Ureter (tissue), 1 donor: Measurements from ENCODE around the gene SLC17A2. TPM values are rescaled to one million over a fixed set of nuclear protein-coding genes. Genes with fewer than 3 reads are reported as not detected.

Experiments
- DNase-seq: peaks from one replicate; pipeline ENCODE4 v3.0.0-alpha.2; 2020; ENCODE audit warnings: low spot score
- total RNA-seq: library from RNA; stranded (reverse); gene quantifications from one replicate; pipeline ENCODE4 v1.2.4, GENCODE V29; 2023
- donor health status: DM: yes; HTN: yes; CAD: no.

Gene SLC17A2
- total RNA-seq, 1 donor from 2014 or later: not detected

DNA sequence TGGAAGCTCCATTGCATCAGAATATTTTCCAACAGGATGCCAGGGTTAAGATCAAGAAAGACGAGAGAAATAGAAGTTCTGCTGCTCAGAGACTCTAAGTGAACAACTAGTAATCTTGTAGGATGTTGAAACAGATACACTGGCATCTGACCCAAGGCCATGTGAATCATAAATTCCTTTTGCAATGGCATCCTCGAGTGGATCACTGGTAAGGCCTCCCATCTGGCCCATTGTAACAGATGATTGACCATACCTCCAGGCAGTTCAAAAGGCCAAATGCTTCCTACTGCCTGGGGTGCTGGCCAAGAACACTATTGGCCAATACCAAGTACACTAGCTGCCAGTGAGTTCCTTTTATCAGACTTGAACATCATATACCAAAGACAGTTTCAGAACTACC, 46.5 kb downstream of the SLC17A2 start:
- DNase-seq: no peak

DNA sequence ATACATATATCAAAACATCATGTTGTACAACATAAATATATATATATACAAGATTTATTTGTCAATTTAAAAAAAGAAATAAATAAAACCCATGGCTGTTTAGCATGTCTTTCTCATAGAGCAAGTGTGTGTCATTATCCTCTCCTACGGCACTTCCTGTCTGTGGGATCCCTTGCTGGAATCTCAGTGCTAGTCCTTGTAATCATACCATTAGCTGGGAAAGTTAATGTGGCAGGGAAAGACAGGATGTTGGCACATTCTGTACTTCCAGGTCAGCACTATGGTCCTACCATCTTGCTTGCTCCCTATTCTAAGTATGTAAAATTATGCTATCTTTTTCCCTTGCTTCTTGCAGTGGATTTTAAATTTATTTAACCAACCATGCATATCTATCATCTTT, 47.0 kb downstream of the SLC17A2 start:
- DNase-seq: no peak

DNA sequence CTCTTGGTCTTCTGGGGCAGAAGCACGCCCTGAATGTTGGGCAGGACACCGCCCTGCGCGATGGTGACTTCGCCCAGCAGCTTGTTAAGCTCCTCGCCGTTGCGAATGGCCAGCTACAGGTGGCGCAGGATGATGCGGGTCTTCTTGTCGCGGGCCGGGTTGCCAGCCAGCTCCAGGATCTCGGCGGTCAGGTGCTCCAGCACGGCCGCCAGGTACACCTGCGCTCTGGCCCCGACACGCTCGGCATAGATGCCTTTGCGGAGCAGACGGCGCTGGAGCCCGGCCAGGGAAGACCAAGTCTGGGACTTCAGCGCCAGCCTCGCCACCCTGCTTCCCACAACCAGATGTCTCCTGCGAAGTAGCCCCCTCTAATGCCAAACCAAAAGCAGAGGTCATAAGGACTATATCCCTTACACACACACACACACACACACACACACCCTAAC, 48.4 kb downstream of the SLC17A2 start:
- DNase-seq: no peak

DNA sequence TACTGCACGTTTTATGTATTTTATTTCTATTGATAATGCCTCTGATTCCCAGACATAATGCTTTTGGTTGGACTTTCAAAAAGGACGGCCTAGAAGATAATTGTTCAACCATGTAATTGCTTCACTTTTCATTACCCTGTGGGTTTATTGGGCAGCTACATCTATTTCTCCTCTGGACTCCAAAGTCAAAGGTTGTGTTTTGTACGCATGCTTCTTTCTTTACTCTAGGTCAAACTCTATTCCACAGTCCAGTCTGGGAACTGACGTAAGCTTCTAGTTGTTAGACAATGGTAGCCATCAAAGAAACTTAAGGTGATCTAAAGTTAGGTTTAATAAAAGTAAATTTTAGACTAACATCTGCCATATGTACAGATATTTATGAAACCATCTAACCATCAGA, 49.9 kb downstream of the SLC17A2 start:
- no peak for DNase-seq

DNA sequence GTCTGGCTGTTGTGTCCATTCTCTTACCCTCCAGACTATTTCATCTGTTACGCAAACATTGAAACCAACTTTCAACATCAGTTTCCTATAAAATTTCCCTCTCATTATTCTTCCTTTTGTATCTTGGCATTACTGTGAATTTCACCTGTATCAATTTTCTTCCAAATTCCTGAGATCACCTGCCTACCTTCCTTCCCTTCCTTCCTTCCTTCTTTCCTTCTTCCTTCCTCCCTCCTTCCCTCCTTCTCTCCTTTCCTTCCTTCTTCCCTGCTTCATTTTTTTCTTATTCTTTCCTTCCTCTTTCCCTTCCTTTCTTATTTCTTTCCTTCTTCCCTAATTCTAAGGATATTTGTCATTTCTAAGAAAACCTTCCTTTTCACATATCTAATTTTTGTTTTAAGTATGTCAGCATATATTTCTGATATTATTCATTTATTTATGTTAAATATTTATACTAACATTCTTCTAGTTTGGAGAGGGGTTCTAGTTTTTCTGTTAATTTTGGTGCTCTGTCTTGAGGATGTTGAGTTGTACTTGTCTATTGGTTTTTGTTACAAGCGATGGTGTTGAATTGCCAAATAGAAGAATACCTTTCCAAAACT, 51.7 kb downstream of the SLC17A2 start:
- no peak for DNase-seq

DNA sequence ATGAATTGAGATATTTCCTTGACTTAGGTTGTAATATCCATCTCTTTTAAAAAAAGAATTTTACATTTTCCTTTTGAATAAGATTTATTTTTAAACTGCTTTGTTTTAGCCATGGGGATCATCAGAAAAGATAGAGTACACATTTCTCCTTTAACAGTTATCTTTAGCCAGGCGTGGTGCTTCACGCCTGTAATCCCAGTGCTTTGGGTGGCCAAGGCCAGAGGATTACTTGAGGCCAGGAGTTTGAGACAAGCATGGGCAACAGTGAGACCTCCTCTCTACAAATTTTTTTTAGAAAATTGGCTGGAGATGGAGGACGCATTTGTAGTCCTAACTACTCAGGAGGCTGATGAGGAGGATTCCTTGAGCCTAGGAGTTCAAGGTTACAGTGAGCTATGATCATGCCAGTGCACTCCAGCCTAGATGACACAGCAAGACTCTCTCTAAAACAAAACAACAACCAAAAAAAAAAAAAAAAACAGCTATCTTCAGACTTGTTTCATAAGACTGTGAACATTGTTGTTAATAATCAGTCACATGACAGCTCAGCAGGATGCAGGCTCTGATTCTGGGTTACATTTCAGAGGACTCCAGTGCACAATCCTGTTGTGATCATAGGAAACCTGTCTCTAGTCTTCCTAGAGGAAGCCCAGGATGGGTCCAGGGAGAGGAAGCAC, 54.4 kb downstream of the SLC17A2 start:
- DNase-seq: no peak

DNA sequence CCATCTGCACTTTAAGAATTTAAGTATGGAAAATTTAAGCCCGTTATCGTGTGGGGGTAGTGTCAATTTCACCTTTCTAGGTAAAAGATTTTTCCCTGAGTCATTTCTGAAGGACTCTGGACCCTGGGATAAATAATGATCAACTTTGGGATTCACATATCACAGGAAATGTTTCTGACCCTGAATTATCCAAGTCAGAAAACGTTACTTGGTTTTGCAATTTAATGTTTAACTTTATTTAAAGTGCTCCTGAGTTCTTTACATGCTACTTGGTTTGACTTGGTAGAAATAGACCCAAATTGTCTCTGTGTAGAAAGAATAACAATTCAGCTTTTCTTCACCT, 55.0 kb downstream of the SLC17A2 start:
- no peak for DNase-seq

DNA sequence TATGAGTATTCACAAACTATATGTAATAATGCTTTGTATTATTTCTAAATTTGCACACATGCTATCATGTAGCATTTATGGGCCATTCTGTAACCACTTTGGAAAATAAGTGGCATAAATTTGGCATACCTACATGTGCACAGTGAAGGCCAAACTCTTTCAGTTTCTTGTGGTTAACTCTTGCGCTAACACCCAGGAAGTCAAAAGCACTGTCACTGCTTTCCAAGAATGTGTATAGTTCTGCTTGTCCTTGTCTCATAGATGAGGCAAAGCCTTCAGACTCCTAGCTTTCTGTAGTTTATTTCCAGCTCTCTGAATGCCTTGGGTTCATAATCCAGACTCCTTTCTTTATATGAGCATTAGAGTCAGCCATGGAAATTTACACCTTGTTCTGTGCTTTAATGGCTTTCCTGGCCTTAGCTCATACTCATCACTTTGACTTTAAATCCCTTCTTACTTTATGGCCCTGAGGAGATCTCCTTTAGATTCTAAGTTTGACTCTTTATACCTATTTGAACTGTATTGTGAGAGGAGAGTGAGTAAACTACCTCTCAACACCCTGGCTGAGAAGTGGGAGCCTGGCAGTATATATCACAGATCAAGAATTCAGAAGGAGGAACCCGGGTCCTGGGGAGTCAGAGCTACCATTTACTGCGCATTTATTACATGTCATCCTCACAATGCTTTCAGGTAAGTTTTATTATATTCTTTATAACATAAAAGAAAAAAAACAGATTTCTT, 55.5 kb downstream of the SLC17A2 start:
- DNase-seq: no peak

DNA sequence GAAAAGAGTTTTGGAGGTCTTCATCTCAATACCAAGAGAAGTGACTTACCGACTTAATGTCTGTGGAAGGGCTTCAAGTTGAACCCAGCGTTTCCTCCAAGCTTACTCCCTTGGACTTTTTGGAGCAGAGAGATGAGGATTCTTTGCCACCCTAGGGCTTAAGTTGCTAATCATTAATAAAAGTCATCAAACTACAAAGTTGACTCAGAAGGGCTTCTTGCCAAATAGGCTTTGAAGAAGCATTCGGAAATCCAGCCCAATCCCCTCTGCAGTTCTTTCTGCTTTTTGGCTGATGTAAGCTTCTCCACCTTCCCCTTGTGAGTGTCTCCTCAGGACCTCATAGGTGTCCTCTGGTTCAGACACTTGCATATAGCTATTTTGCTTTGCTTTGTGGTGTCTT, 56.4 kb downstream of the SLC17A2 start, which contains the start of gene SLC17A3:
Gene SLC17A3, minus strand, starts transcription at position 126 of the 400 bp plus-strand sequence. CDS start 5,856 bp downstream, outside the sequence.
- no peak for DNase-seq

DNA sequence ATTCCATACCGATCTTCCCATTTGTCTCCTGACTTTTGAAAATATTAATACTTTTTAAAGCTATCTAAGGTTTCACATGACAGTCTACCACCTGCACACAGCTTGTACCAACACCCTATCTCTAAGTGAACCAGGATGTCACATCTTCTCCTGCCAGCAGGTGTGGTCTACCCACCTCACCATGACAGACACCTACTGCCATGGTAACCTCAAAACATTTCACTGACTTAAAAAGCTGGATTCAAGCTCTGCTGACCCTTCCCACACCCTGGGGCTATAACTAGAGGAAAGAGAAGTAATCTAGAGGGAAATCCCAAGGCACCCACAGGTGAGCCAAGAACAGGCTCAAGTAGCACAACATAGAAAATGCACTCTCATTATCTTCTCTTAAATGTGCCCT, 57.7 kb downstream of the SLC17A2 start:
- no peak for DNase-seq

DNA sequence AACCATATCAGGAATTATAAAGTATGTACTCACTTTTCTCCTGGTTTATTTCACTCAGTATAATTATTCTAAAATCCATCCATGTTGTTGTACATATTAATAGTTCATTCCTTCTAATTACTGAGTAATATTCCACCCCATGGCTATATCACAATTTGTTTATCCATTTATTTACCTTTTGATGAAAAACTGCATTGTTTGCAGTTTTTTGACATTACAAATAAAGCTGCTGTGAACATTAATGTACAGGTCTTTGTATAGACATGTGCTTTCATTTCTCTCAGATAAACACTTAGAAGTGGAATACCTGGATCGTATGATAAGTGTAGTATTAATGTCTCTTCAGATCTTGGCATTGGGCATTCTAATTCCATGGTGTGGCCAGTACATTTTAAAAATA, 60.7 kb downstream of the SLC17A2 start:
- DNase-seq: no peak

DNA sequence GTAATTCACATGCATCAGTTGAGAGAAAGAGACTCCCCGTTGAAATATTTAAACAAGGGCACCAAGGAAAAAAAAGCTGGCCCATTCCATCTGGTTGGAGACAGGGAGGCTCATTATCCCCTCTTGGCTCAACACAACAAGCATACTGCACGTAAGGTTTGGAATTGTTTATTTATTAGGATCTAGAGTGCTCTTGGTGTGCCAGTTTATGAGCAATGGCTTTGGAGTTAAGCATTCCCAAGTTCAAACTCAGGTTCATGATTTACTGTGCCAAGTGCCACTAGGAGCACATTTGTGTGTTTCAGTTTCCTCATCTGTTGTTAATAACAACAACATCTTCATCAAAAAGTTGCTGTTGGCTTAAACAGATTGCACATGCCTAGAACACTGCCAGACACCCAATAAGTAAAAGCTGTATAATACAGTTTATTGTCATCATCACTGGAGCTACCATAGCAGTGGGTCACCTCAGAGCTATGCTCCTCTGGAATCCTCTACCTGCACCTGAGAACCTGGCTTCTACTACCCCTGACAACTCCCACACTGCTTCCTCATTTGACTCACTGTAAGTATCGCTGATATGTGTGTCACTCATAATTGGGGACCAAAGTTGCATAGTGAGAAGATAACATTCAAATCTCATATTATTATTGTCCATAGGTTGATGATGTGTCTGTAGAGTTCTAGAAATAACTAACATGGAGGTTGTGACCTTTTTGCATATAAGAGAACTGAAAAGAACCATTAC, 61.9 kb downstream of the SLC17A2 start:
- no peak for DNase-seq

DNA sequence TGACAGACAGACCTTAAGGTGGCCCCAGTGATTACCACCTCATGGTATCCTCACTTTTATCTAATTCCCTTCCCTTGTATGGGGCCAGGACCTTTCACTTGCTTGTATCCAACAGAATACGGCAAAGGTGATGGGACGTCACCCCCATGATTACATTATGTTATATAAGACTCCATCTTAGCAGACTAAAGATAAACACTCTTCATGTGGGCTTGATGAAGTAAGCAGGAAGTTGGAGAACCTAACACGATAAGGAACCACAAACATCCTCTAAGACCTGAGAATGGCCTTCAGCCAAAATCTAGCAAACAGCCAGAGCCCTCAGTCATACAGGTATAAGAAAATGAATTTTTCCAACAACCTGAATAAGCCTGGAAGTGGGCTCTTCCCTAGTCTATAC, 64.5 kb downstream of the SLC17A2 start:
- no peak for DNase-seq

DNA sequence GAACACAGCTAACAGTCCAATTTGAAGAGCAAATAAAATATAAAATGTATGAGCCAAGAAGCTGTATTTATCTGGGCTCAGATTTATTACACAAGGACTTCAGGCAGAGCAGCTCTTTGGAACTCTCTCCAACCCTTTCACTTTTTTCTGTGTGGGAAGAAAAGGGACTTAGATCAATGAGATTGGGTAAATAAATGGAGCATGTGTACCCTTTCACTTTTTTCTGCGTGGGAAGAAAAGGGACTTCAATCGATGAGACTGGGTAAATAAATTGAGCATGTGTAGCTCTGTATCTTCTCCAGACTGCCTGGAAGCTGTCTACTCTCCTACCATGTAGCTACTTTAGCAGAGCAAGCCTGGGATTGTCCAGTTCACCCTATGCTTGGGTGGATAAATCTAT, 67.1 kb downstream of the SLC17A2 start:
- no peak for DNase-seq

Other genes with a start within 250 kb of the SLC17A2 start
- gene SLC17A4, start 175.9 kb downstream of the SLC17A2 start, total RNA-seq: not detected
- not detected for gene SLC17A1, start 98.6 kb downstream of the SLC17A2 start, total RNA-seq
- not detected for gene SLC17A3, start 56.4 kb downstream of the SLC17A2 start, total RNA-seq
- gene TRIM38, start 32.1 kb upstream of the SLC17A2 start, total RNA-seq: 20.2 TPM
- gene HFE, start 156.7 kb upstream of the SLC17A2 start, total RNA-seq: 14.8 TPM